ENCODE data around the gene ITGA3.

ITGA3 gene

GRCh38 chr17:50132104-50132794, 76.3 kb downstream of the ITGA3 start:
- DNase-seq: no peak

DNA sequence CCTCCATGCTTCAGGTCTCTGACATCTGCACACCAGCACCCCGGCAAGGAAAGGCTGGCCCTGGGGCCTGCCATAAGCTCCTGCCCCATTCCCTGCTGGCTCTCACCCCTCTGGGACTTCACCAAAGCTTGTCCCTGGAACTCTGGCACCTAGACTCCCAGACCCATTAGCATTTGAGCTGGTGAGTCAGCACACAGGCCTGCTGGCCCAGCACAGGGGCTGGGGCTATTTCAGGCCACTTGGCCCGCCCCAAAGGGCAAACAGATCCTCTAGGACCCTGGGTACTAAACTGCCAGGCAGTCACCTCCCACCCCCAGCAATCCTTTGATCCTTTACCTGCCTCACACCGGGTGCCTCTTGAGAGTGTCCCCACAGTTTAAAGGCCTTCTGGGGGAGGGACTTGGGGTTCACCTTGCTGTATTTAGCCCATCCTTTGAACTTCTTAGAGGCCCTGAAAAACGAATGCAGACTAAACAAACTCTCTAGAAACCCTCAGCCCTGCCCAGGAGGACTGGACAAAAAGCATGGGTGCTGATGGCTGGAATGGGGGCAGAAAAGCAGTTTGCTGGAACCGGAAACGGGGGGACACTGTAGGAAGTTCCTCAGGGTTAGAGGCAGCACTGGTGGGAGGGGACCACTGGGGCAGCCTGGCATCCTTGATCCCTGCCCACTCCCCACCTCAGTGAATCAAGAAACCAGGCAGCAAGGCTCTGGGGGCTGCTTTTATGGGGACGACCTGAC, 77.3 kb downstream of the ITGA3 start:
- DNase-seq: no peak

GRCh38 chr17:50133769-50134099, 77.8 kb downstream of the ITGA3 start:
- DNase-seq: no peak

DNA sequence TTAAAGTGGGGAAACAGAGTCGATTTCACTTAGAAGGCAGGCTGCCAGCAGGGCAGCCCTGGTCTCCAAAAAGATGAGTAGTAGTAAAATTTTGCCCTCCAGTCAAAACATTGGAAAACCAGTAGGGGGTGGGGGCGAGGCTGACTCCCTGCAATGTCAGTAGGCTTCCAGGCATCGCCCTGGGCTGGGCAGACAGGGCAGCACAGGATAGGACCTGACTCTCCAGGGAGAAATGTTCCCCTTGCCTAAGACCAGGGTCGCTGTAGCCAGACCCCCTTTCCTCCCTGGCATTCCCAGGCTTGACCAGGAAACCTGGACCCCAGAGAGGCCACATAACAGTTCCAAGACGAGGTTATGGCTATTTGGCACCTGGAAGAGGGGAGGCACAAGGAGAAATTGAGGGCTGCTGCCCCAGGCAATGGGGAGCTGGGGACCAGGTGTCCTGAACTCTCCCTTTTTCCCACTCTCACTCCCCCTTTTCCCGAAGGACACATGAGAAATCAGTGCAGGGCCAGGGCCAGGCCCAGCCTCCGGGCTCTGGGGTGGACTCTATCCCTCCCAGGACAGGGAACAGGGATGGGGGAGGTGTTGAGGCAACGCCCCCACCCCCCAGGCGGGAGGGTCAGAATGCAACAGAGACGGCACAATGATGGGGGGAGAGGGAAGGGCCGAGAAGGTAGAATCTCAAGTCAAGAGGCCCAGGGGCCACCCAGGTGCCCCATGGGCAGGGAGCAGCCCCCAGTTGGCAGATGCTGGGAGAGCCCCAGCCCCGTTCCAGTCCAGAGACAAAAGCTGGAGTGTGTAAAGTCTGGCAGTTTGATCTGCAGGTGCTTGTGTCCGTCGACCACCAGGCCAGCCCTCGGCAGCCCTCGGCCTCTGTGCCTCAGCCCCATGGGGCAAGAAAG, 78.5 kb downstream of the ITGA3 start:
- no peak for DNase-seq

- DNase-seq: no peak
Measured at GRCh38 chr17:50135316-50136095, 79.6 kb downstream of the ITGA3 start.

DNA sequence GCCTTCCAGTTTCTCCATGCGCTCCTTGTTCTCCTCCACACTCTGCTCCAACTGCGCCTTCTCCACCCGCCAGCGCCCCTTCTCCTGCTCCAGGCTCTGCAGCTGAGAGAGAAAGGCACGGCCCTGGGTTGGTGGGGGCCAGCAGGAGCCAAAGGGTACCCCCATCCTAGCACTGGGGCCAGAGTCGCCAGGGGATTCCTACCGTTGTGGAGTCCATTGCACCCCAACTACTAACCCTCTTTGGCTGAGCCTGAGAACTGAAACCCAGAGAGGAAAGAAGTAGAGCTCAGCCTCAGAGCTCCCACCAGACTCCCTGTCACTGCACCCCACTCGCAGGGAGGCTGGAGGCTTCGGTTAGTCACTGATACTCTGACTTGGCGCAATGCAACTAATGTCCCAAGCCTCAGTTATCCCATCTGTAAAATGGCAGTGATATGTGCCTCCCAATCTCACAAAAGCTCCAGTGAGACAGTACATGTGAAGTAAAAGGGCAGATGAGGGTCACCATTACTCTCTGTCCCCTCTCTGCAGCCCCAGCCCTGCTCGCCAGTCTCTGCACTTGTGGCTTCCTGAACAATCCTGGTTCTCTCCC, 80.3 kb downstream of the ITGA3 start:
- DNase-seq: no peak

GRCh38 chr17:50137042-50137441, 81.1 kb downstream of the ITGA3 start:
- DNase-seq: no peak

GRCh38 chr17:50139185-50139783, 83.4 kb downstream of the ITGA3 start:
- no peak for DNase-seq

Measured in stimulated activated CD4-positive, alpha-beta T cell treated with anti-CD3 and anti-CD28 coated beads, Interleukin-4, amount 100 ng/mL, for 4 hours (primary cell).